Activated naive CD4-positive, alpha-beta T cell treated with anti-CD3 and anti-CD28 coated beads for 36 hours (primary cell): ENCODE results near the gene KCNH2. TPM values are rescaled to one million over a fixed set of nuclear protein-coding genes. Genes with fewer than 3 reads are reported as not detected.

Experiments used
- CTCF ChIA-PET: fragments of 350-600 bp; sonication (Branson Sonifier 250); formaldehyde crosslinking; loops from one replicate; lab custom pipeline; 2021; ENCODE audit warnings: antibody characterized with exemption; lab: Charles Lee
- DNase-seq: peaks from one replicate; pipeline ENCODE4 v3.0.0-alpha.2; 2020
- H3K27ac Mint-ChIP-seq: one replicate; pipeline ENCODE4 v1.8.0; 2021; ENCODE audit warnings: mild to moderate bottlenecking, mixed read lengths
- H3K27me3 Mint-ChIP-seq: one replicate; pipeline ENCODE4 v1.8.0; 2021; ENCODE audit warnings: low read depth, mixed read lengths
- H3K36me3 Mint-ChIP-seq: one replicate; pipeline ENCODE4 v1.8.0; 2021; ENCODE audit warnings: low read depth, mixed read lengths
- H3K4me1 Mint-ChIP-seq: one replicate; pipeline ENCODE4 v1.8.0; 2021; ENCODE audit warnings: low read depth, mixed read lengths
- H3K4me3 Mint-ChIP-seq: one replicate; pipeline ENCODE4 v1.8.0; 2021; ENCODE audit warnings: mild to moderate bottlenecking, moderate library complexity, mixed read lengths
- H3K9me3 Mint-ChIP-seq: one replicate; pipeline ENCODE4 v1.8.0; 2021; ENCODE audit warnings: mixed read lengths
- intact Hi-C: fragments of 100-400 bp; cut with micrococcal nuclease; formaldehyde crosslinking; loops from one replicate; pipeline ENCODE4 v1.15.1; 2023
- total RNA-seq, 2 experiments: library from RNA; stranded (reverse); gene quantifications; one replicate each; pipeline ENCODE4 v1.2.3, GENCODE V29; 2021

KCNH2 gene
- total RNA-seq, 2 experiments from 2014 or later = 0.17 to 0.19 TPM

DNA sequence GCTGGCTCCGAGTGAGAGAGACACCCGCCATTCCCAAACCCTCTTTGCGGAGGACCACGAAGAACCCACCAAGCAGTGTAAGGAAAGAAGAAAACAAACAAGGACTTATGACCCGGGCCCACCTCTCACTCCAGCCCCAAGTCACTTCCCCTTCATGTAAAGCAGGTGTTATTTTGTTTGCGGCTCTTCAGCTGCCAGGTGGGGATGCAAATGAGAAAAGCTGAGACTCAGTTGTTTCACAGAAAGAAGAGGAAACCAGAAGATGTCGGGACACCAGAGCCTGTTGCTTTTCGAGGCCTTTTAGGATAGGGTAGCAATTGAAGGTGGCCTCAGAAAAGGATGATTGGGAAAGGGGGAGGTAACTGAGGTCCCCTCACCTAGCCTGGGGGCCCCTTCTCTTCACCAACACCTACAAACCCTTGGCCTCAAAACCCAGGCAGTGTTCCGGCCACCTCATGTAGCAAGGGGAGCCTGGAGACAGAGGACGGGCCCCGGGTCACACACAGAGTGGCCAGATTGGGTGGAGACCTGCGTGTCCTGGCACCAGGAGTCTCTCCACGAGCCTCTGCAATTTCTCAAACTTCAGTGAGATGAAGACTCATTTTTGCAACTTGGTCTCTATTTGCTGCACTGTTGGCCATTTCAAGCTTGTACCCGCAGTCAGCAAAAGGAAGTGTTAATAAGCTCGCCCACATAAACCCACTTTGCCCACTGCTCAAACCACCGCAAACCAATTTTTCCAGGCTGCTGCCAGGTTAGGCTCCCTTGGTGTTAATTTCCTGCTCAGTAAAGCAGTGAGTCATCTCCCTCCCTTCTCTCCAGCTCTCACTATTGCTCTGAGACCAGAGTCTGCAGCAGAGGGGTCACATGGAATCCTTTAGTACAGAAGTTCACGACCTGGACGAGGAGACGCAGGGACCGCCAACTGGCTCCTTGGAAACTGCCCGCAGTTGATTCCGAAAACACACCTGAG, 80.3 kb downstream of the KCNH2 start:
- CTCF ChIA-PET = interaction anchor here (0.6 to 3.1 kb wide), 34 partner anchors 9 to 233 kb away, joined by 3 to 46 read pairs (median 4); partner anchors contain the start of gene NOS3

DNA sequence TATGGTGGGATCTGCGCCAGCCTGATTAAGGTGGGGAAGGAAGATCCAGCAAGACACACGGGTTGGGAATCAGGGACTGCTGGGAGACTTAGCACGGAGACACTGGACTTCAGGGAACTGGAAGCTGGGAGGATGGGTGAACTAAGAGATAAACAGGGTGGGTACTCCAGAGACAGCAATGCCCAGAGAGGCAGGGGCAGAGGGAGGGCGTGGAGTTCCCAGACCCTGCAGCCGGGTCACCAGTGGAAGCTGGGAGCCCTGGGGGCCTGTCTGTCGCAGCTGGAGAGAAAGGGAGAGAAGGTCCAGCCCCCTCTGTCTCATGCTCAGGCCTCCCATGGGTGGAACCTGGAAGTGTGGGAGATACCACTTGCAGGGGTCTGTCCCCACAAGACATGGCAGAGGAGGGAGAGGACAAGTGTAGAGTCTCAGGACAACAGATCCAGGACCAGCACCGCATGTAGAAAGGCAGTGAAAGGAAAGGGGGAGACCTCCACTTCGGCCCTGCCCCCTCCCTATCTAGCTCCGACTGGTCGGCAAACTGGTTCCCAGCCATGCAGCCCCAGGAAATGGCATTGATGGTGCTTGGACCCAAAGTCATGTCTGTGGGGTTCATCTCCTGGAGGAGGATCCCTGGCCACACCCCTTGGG, 81.4 kb downstream of the KCNH2 start:
- peaks cover 2% of the 10 kb centered on the region for H3K4me1 Mint-ChIP-seq
- H3K27me3 Mint-ChIP-seq = peaks cover 20% of the 10 kb centered on the region
- no peak overlapping the region for H3K4me3 Mint-ChIP-seq
- CTCF ChIA-PET = interaction anchor here (0.6 to 1.9 kb wide), 2 partner anchors 68 to 125 kb away, joined by 3 to 4 read pairs; no protein-coding TSS in a partner anchor
- no peaks in the 10 kb centered on the region for H3K36me3 Mint-ChIP-seq
- intact Hi-C loops = loop anchor here (5.0 kb wide), 2 partner anchors 41 to 119 kb away; no protein-coding TSS in a partner anchor
- H3K9me3 Mint-ChIP-seq = peaks cover 4% of the 10 kb centered on the region
- no peak for DNase-seq
- no peak overlapping the region for H3K27ac Mint-ChIP-seq

More for the DNA sequence above, 80.3 kb downstream of the KCNH2 start:
- Mint-ChIP-seq H3K36me3 (no peaks in the 10 kb centered on the region), H3K9me3 (peaks cover 4% of the 10 kb centered on the region), H3K27me3 (peaks cover 20% of the 10 kb centered on the region), H3K4me3 (no peak overlapping the region), H3K27ac (no peak overlapping the region), H3K4me1 (peaks cover 2% of the 10 kb centered on the region)
- no peak for DNase-seq
- intact Hi-C loops = loop anchor here (1.0 to 5.0 kb wide), 7 partner anchors 40 to 275 kb away; no protein-coding TSS in a partner anchor

DNA sequence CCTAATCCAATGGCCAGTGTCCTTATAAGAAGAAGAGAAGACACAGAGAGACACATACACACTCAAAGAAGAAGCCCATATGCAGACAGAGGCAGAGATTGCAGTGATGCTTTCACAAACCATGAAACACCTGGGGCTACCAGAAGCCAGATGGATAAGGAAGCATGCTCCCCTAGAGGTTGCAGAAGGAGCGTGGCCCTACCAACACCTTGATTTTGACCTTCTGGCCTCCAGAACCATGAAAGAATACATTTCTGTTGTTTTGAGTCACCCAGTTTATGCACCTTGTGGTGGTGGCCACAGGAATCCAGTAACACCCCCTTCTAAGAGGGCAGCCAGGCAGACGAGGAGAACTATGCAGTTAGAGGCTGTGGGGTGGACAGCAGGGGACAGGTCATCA, 82.3 kb downstream of the KCNH2 start:
- intact Hi-C loops = loop anchor here (5.0 kb wide), 2 partner anchors 41 to 119 kb away; no protein-coding TSS in a partner anchor
- H3K36me3 Mint-ChIP-seq = no peaks in the 10 kb centered on the region
- no peak overlapping the region for H3K27ac Mint-ChIP-seq
- H3K9me3 Mint-ChIP-seq = peaks cover 4% of the 10 kb centered on the region
- H3K4me1 Mint-ChIP-seq = peaks cover 2% of the 10 kb centered on the region
- DNase-seq = no peak
- CTCF ChIA-PET = no interaction called here
- peaks cover 19% of the 10 kb centered on the region for H3K27me3 Mint-ChIP-seq
- H3K4me3 Mint-ChIP-seq = no peak overlapping the region

Other genes with a start within 250 kb of the KCNH2 start
- gene GIMAP5, start 240.9 kb downstream of the KCNH2 start, total RNA-seq = 10 to 100 TPM; 32.1 to 32.3 TPM
- not detected for gene TMEM176B, start 178.0 kb downstream of the KCNH2 start, total RNA-seq
- gene TMEM176A, start 177.6 kb downstream of the KCNH2 start, total RNA-seq = not detected
- gene AOC1, start 125.8 kb downstream of the KCNH2 start, total RNA-seq = not detected
- 1 to 10 TPM; 7.1 to 9.2 TPM for gene NOS3, start 12.7 kb upstream of the KCNH2 start, total RNA-seq
- gene ATG9B, start 46.2 kb upstream of the KCNH2 start, total RNA-seq = 1 to 10 TPM; 2.8 to 4.0 TPM
- 10 to 100 TPM; 41.3 to 47.8 TPM for gene ABCB8, start 50.1 kb upstream of the KCNH2 start, total RNA-seq
- 1 to 10 TPM; 6.8 to 7.9 TPM for gene ASIC3, start 70.2 kb upstream of the KCNH2 start, total RNA-seq
- 10 to 100 TPM in 1 of 2 experiments, 1 to 10 TPM in 1; 10.0 to 10.1 TPM for gene CDK5, start 79.6 kb upstream of the KCNH2 start, total RNA-seq
- 10 to 100 TPM; 25.6 to 29.7 TPM for gene SLC4A2, start 81.3 kb upstream of the KCNH2 start, total RNA-seq
- gene FASTK, start 102.5 kb upstream of the KCNH2 start, total RNA-seq = 10 to 100 TPM; 43.6 to 45.7 TPM
- 10 to 100 TPM; 30.2 to 35.0 TPM for gene TMUB1, start 105.2 kb upstream of the KCNH2 start, total RNA-seq
- gene AGAP3, start 108.2 kb upstream of the KCNH2 start, total RNA-seq = 10 to 100 TPM; 16.7 to 17.7 TPM
- not detected for gene GBX1, start 189.4 kb upstream of the KCNH2 start, total RNA-seq
- gene ASB10, start 208.9 kb upstream of the KCNH2 start, total RNA-seq = not detected
- gene H2BK1, start 232.2 kb upstream of the KCNH2 start, total RNA-seq = not detected
- gene ABCF2, start 248.9 kb upstream of the KCNH2 start, total RNA-seq = 10 to 100 TPM; 33.9 to 35.5 TPM